ENCODE data around the gene ITPA. TPM values are rescaled to one million over a fixed set of nuclear protein-coding genes. Genes with fewer than 3 reads are reported as not detected.
"Not testable (repeated sequence)": the region's sequence is repeated elsewhere in the genome, so short reads cannot be mapped to it uniquely, and the experiment has no call there.

ITPA gene
- total and polyA plus RNA-seq, 5 donors, result 16.6 to 21.8 (median 17.2) TPM

- intact Hi-C loops (cut with DNase I), result no loop called here
- H3K27me3 ChIP-seq (ENCODE audit: control insufficient read depth, insufficient read depth), result no peaks in the 10 kb centered on the region
- no peaks in the 10 kb centered on the region for H3K9me3 ChIP-seq (ENCODE audit: control insufficient read depth, low read length)
- H3K4me3 ChIP-seq (ENCODE audit: low read length), result peak within 1 kb of the TSS; percentile 81
- peak; percentile 87 to 96 (median 95) for DNase-seq
- ATAC-seq, result peak; percentile 96 to 97
- H3K4me1 ChIP-seq (ENCODE audit: control insufficient read depth, insufficient read depth, low read length), result peaks cover 3% of the 10 kb centered on the region
- peak within 1 kb of the TSS; percentile 96 for H3K27ac ChIP-seq (ENCODE audit: low read length)
- under 1% methylated on average over 48 of the region's 48 CpGs for WGBS
Measured at GRCh38 chr20:3204124-3204794, 5.0 kb upstream of the ITPA start, which contains the start of gene DDRGK1. DDRGK1 (minus strand) TSS chr20:3204682; CDS start chr20:3204627, 55 bp downstream.

GRCh38 chr20:3208786-3209256, 477 bp upstream of the ITPA start:
- no peaks in the 10 kb centered on the region for H3K27me3 ChIP-seq (ENCODE audit: control insufficient read depth, insufficient read depth)
- H3K27ac ChIP-seq (ENCODE audit: low read length), result peak overlapping the region; percentile 83
- H3K4me3 ChIP-seq (ENCODE audit: low read length), result peak overlapping the region; percentile 95
- DNase-seq (no peak), ATAC-seq (peak in 1 of 2 donors; percentile 2)
- no peaks in the 10 kb centered on the region for H3K9me3 ChIP-seq (ENCODE audit: control insufficient read depth, low read length)
- H3K4me1 ChIP-seq (ENCODE audit: control insufficient read depth, insufficient read depth, low read length), result peaks cover 9% of the 10 kb centered on the region
- WGBS, result 5% methylated on average over 10 of the region's 10 CpGs
- intact Hi-C loops (cut with DNase I), result no loop called here

- peak overlapping the region; percentile 95 for H3K4me3 ChIP-seq (ENCODE audit: low read length)
- H3K9me3 ChIP-seq (ENCODE audit: control insufficient read depth, low read length), result no peaks in the 10 kb centered on the region
- WGBS, result 3% methylated on average over 10 of the region's 10 CpGs
- peak; percentile 27 to 49 for ATAC-seq
- peaks cover 9% of the 10 kb centered on the region for H3K4me1 ChIP-seq (ENCODE audit: control insufficient read depth, insufficient read depth, low read length)
- H3K27ac ChIP-seq (ENCODE audit: low read length), result no peak overlapping the region
- H3K27me3 ChIP-seq (ENCODE audit: control insufficient read depth, insufficient read depth), result no peaks in the 10 kb centered on the region
- DNase-seq, result no peak
- intact Hi-C loops (cut with DNase I), result no loop called here
Measured at GRCh38 chr20:3209946-3210317, 634 bp downstream of the ITPA start.

GRCh38 chr20:3210346-3210745, 1.0 kb downstream of the ITPA start:
- ATAC-seq, result no peak
- peak overlapping the region; percentile 95 for H3K4me3 ChIP-seq (ENCODE audit: low read length)
- no peaks in the 10 kb centered on the region for H3K27me3 ChIP-seq (ENCODE audit: control insufficient read depth, insufficient read depth)
- intact Hi-C loops (cut with DNase I), result no loop called here
- WGBS, result 72% methylated on average over 2 of the region's 2 CpGs
- no peak for DNase-seq
- H3K4me1 ChIP-seq (ENCODE audit: control insufficient read depth, insufficient read depth, low read length), result peaks cover 9% of the 10 kb centered on the region
- H3K9me3 ChIP-seq (ENCODE audit: control insufficient read depth, low read length), result no peaks in the 10 kb centered on the region
- no peak overlapping the region for H3K27ac ChIP-seq (ENCODE audit: low read length)

GRCh38 chr20:3213226-3213625, 3.9 kb downstream of the ITPA start:
- WGBS, result 91% methylated on average over 7 of the region's 7 CpGs
- Histone ChIP-seq H3K27me3 (ENCODE audit: control insufficient read depth, insufficient read depth) (no peaks in the 10 kb centered on the region), H3K4me1 (ENCODE audit: control insufficient read depth, insufficient read depth, low read length) (peaks cover 9% of the 10 kb centered on the region), H3K4me3 (ENCODE audit: low read length) (no peak overlapping the region), H3K27ac (ENCODE audit: low read length) (no peak overlapping the region), H3K9me3 (ENCODE audit: control insufficient read depth, low read length) (no peaks in the 10 kb centered on the region)
- DNase-seq (no peak), ATAC-seq (no peak)
- intact Hi-C loops (cut with DNase I), result no loop called here

DNA sequence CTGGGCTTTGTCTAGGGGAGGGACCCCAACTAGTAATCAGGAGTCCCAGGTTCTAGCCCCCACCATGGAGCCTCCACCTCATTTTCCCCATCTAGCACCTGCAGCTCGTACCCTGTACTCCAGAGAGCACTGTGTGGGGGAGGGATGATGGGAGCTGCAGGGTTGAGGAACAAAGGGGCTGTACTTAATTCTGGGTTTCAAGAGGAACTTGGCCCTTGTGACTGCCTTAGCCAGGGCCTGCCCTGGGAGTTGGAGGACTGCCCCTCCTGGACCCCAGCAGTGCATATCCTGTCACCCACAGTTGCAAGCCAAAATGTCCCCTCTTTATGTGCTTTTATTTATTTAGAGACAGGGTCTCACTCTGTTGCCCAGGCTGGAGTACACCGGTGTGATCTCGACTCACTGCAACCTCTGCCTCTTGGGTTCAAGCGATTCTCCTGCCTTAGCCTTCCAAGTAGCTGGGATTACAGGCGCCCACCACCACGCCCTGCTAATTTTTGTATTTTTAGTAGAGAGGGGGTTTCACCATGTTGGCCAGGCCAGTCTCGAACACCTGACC, 6.1 kb downstream of the ITPA start:
- ATAC-seq; intact Hi-C loops (cut with DNase I): not testable (repeated sequence)

DNA sequence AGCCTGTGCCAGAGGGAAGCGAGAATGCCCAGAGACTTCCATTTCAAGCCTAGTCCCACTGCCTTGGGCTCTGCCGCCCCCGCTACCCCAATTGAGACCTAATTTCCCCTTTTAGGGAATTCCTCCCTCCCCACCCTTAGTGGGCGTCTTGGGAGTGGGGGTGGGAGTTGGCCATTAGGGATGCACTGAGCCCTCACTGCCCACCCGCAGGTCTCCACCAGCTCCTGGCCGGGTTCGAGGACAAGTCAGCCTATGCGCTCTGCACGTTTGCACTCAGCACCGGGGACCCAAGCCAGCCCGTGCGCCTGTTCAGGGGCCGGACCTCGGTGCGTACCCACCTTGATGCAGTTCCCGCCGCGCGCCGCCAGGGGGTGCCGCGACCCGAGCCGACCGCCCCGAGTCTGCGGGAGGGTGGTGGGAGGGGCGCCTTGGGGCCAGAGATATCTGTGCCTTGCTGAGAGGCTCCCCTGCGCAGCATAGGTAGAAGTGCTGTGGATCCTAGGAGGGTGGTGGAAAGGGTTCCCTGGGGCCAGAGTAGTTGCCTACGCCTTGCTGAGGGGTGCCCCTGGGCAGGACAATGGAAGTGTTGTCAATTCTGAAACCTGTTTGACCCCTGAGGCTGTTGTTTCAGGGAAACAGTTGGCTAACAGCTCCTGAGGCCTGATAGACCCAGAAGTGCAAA, 9.2 kb downstream of the ITPA start:
- ATAC-seq, result peak; percentile 76 to 80
- Histone ChIP-seq H3K27ac (ENCODE audit: low read length) (no peak overlapping the region), H3K4me1 (ENCODE audit: control insufficient read depth, insufficient read depth, low read length) (no peaks in the 10 kb centered on the region), H3K4me3 (ENCODE audit: low read length) (no peak overlapping the region), H3K27me3 (ENCODE audit: control insufficient read depth, insufficient read depth) (no peaks in the 10 kb centered on the region), H3K9me3 (ENCODE audit: control insufficient read depth, low read length) (no peaks in the 10 kb centered on the region)
- intact Hi-C loops (cut with DNase I), result no loop called here
- WGBS, result 21% methylated on average over 30 of the region's 30 CpGs
- peak; percentile 65 to 83 (median 81) for DNase-seq

More for the DNA sequence above, 6.1 kb downstream of the ITPA start:
- H3K27me3 ChIP-seq (ENCODE audit: control insufficient read depth, insufficient read depth); H3K4me3 ChIP-seq (ENCODE audit: low read length); H3K4me1 ChIP-seq (ENCODE audit: control insufficient read depth, insufficient read depth, low read length); H3K9me3 ChIP-seq (ENCODE audit: control insufficient read depth, low read length); H3K27ac ChIP-seq (ENCODE audit: low read length): not testable (repeated sequence)
- 89% methylated on average over 7 of the region's 7 CpGs for WGBS
- peak in 1 of 3 donors; percentile 17 for DNase-seq

DNA sequence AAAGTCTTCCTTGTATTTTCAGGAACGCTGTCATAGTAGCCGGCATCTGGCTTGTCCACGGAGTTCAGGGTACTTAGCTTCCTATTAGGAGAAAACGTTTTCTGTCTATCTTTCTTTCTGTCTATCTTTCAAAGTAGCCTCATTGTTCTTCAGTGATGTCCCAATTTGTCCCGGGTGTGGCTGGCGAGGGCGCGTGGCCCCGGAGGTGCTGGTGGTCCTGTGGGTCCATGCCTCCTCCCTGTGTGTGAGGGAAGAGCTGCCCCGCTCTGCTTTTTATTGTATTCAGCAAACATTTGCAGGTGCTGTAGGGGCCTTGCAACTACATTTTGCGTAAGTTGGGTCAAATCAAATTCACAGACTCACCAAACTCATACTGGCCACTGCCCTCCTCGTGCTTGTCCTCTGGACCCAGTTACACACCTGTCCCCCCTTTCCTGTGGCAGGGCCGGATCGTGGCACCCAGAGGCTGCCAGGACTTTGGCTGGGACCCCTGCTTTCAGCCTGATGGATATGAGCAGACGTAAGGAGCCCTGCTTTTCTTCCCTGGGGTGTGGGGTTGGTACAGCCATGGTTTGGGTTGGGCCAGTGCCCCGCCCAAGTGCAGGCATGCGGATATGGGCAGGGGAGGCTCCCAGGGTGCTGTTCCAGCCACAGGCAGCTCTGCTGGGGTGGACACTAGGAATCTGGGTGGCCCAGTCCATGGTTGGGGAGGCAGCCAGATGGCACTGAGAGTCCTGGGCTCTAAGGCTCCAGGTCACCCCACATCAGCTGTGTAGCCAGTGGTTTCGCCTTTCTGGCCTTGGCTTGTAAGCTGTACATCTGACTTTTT, 12.3 kb downstream of the ITPA start:
- ATAC-seq, result no peak
- Histone ChIP-seq H3K27ac (ENCODE audit: low read length) (no peak overlapping the region), H3K27me3 (ENCODE audit: control insufficient read depth, insufficient read depth) (no peaks in the 10 kb centered on the region), H3K4me1 (ENCODE audit: control insufficient read depth, insufficient read depth, low read length) (no peaks in the 10 kb centered on the region), H3K9me3 (ENCODE audit: control insufficient read depth, low read length) (no peaks in the 10 kb centered on the region), H3K4me3 (ENCODE audit: low read length) (no peak overlapping the region)
- DNase-seq, result no peak
- intact Hi-C loops (cut with DNase I), result no loop called here
- WGBS, result 84% methylated on average over 18 of the region's 18 CpGs

DNA sequence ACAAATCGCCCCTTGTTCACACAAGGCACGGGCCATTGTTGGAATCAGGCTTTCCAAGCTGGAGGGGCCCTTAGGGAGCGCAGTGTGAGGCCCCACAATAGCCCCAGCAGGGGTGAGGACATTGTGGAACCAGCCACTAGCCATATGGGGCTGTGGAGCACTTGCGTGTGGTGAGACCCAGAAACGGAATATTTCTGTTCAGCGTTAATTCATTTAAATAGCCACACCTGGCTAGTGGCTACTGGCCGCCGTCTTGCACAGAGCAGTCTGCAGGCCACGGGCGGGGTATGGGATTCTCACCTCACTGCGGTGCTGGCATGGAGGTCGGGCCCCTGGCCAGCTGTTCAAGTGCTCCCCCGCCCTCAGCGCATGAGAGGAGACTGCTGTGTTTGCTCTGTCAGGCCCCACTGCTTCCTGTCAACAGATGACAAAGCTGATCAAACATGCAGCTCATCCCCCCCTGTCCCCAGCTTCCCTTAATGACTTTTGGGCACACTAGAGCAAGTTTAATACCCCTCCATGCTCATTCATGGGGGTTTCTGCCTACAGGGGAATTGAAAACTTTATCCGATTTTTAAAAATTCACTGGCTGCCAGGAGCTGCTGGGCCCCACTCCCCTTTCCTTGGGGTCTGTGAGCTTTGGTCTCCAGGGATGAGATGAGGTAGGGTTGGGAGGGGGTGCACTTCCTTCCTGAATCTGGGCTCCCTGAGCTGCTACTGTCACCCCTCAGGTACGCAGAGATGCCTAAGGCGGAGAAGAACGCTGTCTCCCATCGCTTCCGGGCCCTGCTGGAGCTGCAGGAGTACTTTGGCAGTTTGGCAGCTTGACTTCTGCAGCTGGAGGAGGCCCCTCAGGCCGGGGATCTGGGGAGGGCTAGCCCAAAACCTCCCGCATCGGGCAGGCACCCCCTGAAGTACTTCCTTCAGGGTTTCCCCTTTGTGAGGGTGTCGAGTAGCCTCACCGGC, 13.6 kb downstream of the ITPA start:
- Histone ChIP-seq H3K4me3 (ENCODE audit: low read length) (no peak overlapping the region), H3K27ac (ENCODE audit: low read length) (no peak overlapping the region), H3K4me1 (ENCODE audit: control insufficient read depth, insufficient read depth, low read length) (no peaks in the 10 kb centered on the region), H3K9me3 (ENCODE audit: control insufficient read depth, low read length) (no peaks in the 10 kb centered on the region), H3K27me3 (ENCODE audit: control insufficient read depth, insufficient read depth) (no peaks in the 10 kb centered on the region)
- DNase-seq (no peak), ATAC-seq (peak; percentile 26 to 58)
- WGBS, result 69% methylated on average over 25 of the region's 25 CpGs
- intact Hi-C loops (cut with DNase I), result no loop called here

DNA sequence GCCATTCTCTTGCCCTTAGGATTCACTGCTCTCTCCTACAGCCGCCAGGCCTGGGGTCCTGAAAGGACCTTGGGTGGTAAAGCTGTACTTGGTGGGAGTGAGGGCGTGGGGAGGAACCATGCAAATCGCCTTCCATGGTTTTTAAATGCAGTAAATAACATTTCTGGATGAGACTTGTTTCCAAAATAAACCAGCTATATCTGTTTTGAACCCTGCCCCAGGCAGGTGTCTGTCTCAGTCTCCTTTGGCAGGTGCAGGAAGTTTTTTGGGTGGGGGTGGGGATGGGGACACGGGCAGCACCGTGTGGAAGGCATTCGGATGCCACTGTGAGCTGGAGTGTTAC, 14.3 kb downstream of the ITPA start:
- Histone ChIP-seq H3K4me3 (ENCODE audit: low read length) (no peak overlapping the region), H3K9me3 (ENCODE audit: control insufficient read depth, low read length) (no peaks in the 10 kb centered on the region), H3K27me3 (ENCODE audit: control insufficient read depth, insufficient read depth) (no peaks in the 10 kb centered on the region), H3K4me1 (ENCODE audit: control insufficient read depth, insufficient read depth, low read length) (no peaks in the 10 kb centered on the region), H3K27ac (ENCODE audit: low read length) (no peak overlapping the region)
- 86% methylated on average over 6 of the region's 6 CpGs for WGBS
- intact Hi-C loops (cut with DNase I), result no loop called here
- ATAC-seq, result no peak
- no peak for DNase-seq

Data from right cardiac atrium (tissue), 5 donors.